M059J (cell line): Measurements from ENCODE around the gene HLCS. TPM values are rescaled to one million over a fixed set of nuclear protein-coding genes. Genes with fewer than 3 reads are reported as not detected.
"Not testable (repeated sequence)": the region's sequence is repeated elsewhere in the genome, so short reads cannot be mapped to it uniquely, and the experiment has no call there.

ENCODE experiments used
- DNase-seq: peaks from one replicate; pipeline ENCODE4 v3.0.0-alpha.2; 2012; ENCODE audit warnings: low read depth
- total RNA-seq: library from RNA; depleted of rRNA; stranded (reverse); fragments of >200 nt; shearing (Covaris generic); gene quantifications from 2 replicates; pipeline ENCODE4 v1.2.3, GENCODE V29; 2014

The HLCS gene
- total RNA-seq, 1 experiment from 2014 or later, result 22.9 TPM

- DNase-seq, result no peak
Measured at GRCh38 chr21:36955783-36956182, 10.7 kb downstream of the HLCS start.

GRCh38 chr21:36952331-36952730, 14.1 kb downstream of the HLCS start:
- not testable (repeated sequence) for DNase-seq

GRCh38 chr21:36949171-36950141, 17.0 kb downstream of the HLCS start:
- DNase-seq, result no peak

GRCh38 chr21:36948686-36949085, 17.8 kb downstream of the HLCS start:
- no peak for DNase-seq

GRCh38 chr21:36946949-36947356, 19.5 kb downstream of the HLCS start:
- no peak for DNase-seq

- DNase-seq, result no peak
Measured at GRCh38 chr21:36945496-36946138, 20.9 kb downstream of the HLCS start.

- no peak for DNase-seq
Measured at GRCh38 chr21:36936361-36937135, 29.9 kb downstream of the HLCS start.

GRCh38 chr21:36934864-36935420, 31.5 kb downstream of the HLCS start:
- DNase-seq, result no peak

- DNase-seq, result no peak
Measured at GRCh38 chr21:36932161-36932816, 34.2 kb downstream of the HLCS start.

GRCh38 chr21:36929622-36930021, 36.8 kb downstream of the HLCS start:
- peak; percentile 15 for DNase-seq

- no peak for DNase-seq
Measured at GRCh38 chr21:36928960-36929359, 37.5 kb downstream of the HLCS start.

- peak; percentile 86 for DNase-seq
Measured at GRCh38 chr21:36927719-36928117, 38.8 kb downstream of the HLCS start.

- no peak for DNase-seq
Measured at GRCh38 chr21:36926989-36927718, 39.3 kb downstream of the HLCS start.

GRCh38 chr21:36923270-36923669, 43.2 kb downstream of the HLCS start:
- no peak for DNase-seq

GRCh38 chr21:36922861-36923260, 43.6 kb downstream of the HLCS start:
- DNase-seq, result no peak

- no peak for DNase-seq
Measured at GRCh38 chr21:36918291-36918690, 48.2 kb downstream of the HLCS start.

- DNase-seq, result peak; percentile 57
Measured at GRCh38 chr21:36917471-36918158, 48.9 kb downstream of the HLCS start.

- no peak for DNase-seq
Measured at GRCh38 chr21:36916718-36917117, 49.8 kb downstream of the HLCS start.

GRCh38 chr21:36915696-36916245, 50.7 kb downstream of the HLCS start:
- DNase-seq, result no peak
